Measurements from ENCODE around the gene PCDHA6.

DNA sequence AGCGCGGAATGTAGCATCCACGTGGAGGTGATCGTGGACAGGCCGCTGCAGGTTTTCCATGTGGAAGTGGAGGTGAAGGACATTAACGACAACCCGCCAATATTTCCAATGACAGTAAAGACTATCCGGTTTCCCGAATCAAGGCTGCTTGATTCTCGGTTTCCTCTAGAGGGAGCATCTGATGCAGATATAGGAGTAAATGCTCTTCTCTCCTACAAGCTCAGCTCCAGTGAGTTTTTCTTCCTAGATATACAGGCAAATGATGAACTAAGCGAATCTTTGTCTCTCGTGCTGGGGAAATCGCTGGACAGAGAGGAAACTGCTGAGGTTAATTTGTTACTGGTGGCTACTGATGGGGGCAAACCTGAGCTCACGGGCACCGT lies 32.5 kb upstream of the PCDHA6 start:
- TF ChIP-seq, protein P1, sequence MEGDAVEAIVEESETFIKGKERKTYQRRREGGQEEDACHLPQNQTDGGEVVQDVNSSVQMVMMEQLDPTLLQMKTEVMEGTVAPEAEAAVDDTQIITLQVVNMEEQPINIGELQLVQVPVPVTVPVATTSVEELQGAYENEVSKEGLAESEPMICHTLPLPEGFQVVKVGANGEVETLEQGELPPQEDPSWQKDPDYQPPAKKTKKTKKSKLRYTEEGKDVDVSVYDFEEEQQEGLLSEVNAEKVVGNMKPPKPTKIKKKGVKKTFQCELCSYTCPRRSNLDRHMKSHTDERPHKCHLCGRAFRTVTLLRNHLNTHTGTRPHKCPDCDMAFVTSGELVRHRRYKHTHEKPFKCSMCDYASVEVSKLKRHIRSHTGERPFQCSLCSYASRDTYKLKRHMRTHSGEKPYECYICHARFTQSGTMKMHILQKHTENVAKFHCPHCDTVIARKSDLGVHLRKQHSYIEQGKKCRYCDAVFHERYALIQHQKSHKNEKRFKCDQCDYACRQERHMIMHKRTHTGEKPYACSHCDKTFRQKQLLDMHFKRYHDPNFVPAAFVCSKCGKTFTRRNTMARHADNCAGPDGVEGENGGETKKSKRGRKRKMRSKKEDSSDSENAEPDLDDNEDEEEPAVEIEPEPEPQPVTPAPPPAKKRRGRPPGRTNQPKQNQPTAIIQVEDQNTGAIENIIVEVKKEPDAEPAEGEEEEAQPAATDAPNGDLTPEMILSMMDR (IDR thresholded peaks at IDR 0.05; ENCODE audit: poor library complexity), result peak; percentile 52
- TF ChIP-seq EZH2 (IDR thresholded peaks at IDR 0.05; ENCODE audit: borderline replicate concordance) (no peak), EZH2phosphoT487 (IDR thresholded peaks at IDR 0.05; ENCODE audit: low read depth, severe bottlenecking, unreplicated experiment) (no peak)

Measured in hepatocyte (in vitro differentiated cells).